GM18511 (cell line): ENCODE data around the gene EBF3.

Source experiments
- ATAC-seq: cut with Tn5 transposase; IDR thresholded peaks from one replicate; pipeline ENCODE4 v1.9.1; 2021; ENCODE audit warnings: mild to moderate bottlenecking, moderate library complexity; ENCODE audit not compliant: unreplicated experiment

EBF3 gene

DNA sequence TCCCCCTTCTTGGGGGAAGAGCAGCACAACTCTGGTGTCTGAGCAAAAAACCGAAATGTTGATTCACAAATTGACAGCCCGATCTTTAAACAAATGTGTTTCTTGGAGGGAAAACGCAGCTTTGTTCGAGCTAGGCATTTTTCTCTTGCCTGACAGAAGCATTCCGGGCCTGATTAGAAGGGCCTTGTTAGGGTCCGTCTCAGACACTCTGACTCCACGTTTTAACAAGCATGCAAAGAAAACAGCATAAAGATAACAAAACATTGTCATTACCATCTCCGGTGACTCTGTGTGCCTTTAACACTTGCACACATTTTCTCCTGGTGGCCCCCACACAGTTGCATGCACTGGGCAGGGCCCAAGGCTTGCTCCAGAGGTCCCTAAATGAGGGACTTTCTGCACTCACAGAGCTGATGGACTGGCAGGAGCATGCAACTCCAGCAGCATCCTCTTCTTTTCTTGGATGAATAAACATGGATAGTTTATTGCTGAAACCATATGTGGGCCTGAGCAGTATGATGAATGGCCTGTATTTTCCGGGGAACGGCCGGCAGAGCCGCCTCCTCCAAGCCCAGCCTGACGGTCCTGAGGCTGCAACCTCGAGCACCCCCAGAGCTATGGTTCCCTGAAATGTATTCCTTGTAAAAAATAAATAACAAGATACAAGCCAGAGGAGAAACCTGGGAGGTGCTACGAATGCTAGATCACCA is 50.9 kb downstream of the EBF3 start:
- no peak for ATAC-seq

DNA sequence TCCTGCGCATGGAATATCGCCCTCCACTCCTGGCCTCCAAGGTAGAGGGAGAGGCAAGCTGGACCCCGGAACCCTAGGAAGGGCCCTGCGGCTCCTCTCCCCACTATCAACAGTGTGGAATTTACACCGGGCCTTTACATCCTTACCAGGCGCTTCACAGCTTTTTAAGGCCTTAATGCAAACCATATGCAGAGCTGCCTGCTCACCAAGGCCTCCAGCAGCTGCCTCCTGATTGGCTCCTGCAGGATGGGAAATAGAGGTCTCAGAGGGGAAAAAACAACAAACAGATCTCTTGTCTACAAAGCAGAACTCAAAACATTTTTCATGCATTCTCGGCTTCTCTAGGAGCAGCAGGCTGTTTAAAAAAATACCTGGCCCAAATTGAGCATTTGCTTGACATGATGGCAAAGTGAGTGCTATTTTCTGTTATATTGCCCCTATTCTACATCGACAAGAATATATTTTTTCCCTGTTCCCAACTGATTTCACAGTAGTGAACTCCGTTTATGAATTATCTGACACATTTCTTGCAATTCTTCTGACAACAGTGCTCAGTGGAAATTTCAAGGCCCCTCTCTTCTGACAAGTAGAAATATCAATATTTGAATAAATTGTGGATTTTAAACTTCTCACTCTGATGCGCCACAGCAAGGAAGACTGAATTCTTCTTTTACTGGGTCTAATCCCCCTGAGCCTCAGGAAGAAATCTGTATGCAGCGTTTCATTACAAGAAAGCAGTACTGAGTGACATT is 51.7 kb downstream of the EBF3 start:
- ATAC-seq = no peak

DNA sequence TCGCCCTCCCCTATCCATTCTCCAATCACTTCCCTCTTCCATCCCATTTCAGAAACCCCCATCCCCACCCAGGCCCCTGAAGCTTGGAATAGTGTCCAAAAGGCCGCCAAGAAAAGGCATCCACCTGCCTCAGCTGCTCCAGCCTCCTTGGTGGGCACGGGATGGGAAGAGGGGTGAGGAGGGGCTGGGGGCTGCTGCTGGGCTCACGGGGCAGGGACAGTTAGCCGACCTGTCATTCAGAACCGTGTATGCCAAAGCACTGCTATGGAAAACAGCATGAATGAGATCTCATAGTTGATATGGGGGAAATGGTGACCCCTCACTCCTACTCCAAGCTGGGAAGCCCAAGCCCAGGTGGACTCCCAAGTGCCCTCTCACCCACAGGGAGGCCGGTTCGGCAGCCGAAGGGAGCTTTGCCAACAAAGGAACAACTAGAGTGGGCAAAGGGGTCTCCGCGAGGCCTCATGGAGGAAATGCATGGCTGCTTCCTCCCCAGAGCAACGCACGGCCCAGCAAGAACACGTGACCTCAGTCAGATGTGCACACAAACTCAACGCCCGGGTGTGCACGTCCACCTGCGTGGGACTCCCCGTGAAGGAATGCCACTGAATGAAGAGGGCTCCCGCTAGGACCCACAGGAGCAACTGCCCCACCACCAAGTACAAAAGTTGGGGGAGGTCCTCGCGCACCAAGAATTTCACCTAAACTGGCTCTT is 52.5 kb downstream of the EBF3 start:
- no peak for ATAC-seq

GRCh38 chr10:129910861-129911260 is 53.2 kb downstream of the EBF3 start:
- ATAC-seq = no peak

GRCh38 chr10:129909531-129910256 is 54.4 kb downstream of the EBF3 start:
- no peak for ATAC-seq

DNA sequence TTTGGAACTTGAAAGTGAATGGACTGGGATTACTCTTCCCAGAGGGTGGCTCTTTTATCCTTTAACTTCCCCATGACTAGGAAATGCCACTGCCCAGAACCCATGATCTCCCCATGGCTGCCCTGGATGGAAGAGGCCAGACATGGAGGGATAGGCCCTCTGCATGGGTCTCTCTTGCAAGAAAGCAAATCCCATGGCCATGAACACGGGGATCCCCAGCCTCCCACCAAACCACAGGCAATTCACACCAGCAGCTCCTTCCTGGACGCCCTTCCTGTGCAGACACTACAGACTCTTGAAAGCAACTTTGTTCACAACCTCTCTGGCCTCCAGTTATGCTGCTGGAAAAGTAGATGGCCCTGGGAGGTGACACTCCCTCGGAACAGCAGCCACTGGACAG is 55.0 kb downstream of the EBF3 start:
- no peak for ATAC-seq

DNA sequence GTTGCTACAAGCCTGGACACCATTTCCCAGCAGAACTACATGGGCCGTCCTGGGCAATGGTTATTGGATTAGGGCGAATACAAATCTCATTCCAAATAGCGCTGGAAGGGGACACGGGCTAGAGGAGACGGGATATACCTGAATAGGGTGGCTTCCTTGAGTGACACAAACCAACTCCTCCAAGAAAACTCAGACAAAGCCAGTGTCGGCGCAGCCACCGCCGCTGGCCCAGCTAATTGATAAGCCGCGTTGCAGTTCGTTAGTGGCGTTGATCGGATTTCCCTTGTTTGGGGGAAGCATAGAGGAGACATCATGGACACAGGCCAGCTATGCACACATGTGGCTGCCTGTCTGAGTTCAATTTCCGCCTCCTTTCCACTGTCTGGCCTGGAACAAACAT is 55.7 kb downstream of the EBF3 start:
- ATAC-seq = no peak

GRCh38 chr10:129905553-129905952 is 58.5 kb downstream of the EBF3 start:
- ATAC-seq = no peak

DNA sequence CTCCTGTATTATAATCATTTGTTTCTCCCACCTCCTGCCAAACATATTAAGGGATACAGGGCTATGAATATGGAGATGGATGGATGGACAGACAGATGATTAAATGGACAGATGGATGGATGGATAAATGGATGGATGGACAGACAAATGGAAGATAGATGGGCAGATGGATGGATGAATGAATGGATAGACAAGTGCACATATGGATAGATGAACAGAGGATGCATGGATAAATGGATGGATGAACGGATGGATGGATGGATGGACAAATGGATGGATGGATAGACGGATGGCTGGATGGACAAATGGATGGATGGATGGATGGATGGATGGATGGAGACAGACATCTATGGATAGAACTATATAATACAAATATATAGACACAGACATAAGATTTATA is 59.8 kb downstream of the EBF3 start:
- no peak for ATAC-seq

DNA sequence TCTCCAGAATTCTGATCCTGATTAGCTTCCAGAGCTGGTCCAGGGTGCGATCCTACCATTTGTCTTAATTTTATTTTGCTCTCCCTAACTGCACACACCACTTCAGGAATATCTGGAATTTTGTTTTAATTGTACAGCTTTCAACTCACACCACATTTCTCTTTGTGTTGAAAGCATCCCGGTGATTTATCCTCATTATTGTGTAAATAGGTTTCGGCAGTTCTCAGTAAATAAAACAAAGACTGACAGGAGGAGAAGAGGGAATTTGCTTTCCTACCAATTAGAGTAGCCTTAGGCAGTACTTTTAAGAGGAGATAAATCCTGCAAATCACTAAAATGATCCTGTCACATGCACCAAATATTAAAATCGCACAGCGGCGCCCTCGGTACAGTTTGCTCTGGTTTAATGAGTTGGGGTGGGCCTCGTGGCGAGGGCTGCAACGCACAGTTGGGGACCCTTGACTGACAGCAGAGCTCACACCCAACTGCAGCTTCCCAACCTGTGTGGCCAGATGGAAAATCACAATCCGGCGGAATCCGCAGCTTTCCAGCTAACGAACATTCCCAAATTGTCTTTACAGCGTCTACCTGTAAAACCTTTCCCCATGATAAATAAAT is 62.6 kb downstream of the EBF3 start:
- no peak for ATAC-seq

DNA sequence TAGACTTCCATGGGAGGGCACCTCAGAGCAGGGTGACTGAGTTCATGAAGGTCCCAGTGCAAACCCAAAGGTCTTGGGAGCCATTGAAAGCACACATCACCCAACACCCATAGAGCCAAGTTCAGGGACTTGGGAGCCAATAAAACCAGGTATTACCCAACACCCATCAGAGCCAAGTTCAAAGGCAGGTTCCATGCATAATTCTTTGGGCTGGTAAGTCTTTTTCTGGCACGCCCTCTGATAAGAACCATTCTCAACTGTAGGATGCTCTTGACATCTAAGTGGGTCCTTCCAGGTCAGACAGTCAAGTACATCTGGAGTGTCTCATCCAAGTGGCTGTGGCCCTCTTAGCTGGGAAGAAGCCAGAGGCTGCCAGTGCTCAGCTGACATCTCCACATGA is 63.2 kb downstream of the EBF3 start:
- no peak for ATAC-seq

DNA sequence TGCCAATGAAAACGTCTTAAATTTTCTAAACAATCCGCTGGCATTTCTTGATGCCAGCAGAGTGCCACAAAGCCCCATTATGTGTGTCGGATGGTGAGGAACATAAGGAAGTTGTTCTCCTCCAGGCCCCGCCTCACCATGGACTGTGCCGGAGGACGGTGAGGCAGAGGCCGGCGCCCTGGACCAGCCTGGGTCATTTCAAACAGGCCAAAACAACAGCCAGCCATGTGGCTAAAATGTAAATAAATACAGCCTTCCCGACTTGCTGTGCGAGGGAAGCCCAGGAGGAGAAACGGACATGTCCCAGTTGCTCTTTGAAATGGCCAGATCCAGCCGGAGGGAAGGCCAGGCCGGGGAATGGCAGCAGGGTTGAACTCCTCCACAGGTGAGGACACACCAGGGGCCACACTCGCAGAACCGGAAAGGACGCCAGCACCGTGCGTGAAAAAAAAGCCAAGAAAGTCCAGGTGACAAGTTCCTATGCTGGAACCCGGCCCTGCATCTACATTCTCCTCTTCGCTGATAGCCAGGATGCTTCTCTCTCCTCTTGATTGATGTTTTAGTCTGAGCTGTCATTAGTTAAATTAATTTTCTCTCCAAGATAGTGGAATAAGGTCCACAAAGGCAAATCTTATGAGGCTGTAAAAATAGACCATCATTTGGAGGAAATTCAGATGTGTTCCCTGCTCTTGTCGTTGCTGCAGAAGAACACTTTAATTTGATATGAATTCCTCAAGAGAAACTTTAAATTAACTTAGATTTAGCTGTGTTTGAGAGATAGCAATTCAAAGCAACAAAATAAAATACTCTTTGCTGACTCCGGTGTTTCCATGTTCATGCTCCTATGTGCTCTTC is 64.6 kb downstream of the EBF3 start:
- ATAC-seq = no peak

- ATAC-seq = no peak
Observed at GRCh38 chr10:129898706-129899268, 65.3 kb downstream of the EBF3 start.

DNA sequence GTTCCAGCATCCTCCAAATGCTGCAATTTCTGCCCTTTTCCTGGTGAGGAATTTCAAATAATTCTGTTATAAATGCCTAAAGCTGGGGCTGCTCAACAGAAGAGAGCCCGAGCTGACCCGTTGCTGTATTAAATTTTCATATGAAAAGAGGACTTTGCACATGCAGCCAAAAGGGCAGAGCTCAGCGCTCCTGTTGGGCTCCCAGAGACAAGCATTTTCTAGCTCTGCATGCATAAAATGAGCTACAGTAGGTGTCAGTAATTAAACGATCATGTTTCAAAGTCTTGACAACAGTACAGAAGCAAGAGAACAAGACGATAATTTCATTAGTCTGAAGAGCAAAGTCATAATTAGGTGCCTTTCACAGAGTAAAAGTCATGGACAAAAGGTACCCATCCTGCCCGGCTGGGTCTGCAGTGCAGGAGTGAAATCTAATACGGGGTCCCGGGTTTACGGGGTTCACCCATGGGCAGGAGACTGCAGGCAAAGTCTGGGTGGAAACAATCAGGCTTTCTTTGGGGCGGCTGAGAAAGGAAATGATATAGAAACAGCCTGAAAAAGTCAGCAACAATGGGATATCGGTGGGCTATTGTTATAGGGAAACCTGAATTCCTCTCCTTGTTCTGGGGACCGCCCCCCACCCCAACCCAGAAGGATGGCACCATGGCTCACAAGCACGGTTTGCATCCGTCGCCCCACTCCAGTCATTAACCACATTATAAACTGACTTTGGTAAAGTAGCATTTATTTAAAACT is 66.0 kb downstream of the EBF3 start:
- ATAC-seq = no peak

- ATAC-seq = no peak
Observed at GRCh38 chr10:129896860-129897200, 67.2 kb downstream of the EBF3 start.

DNA sequence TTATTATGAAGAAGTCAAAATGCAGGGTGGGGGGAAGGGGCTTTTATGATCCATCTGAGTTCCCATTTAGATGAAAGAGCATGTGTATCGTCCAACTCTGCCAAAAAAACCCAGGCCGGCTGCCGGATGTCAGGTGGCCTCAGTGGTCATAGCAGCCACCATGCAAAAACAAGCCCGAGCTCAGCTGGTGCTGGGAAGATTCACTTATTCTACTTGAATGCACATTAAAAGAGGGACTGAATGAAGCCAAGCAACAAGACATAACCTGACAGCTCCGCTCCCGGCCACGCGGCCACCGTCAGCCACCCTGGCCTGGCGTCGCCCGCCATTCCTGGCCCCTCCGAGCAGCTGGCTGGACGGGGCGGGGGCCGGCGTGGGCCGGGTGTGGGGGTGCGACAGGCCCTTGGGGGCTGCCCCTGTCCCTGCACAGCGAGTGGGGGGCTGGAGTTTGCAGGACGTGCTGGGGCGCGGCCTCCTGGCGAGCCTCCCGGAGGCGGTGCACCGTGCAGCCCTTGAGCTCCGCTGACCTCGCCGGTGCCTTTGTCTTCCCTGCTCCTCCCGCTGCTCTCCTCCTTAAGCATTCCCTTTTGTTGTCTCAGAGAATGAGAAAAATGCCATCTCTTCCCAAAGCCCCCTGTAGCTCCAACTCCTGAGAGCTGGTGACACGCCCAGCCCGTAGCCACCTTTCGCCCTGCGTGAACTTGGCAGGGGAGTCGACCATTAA is 67.8 kb downstream of the EBF3 start:
- no peak for ATAC-seq

- ATAC-seq = no peak
Observed at GRCh38 chr10:129895811-129896135, 68.3 kb downstream of the EBF3 start.

DNA sequence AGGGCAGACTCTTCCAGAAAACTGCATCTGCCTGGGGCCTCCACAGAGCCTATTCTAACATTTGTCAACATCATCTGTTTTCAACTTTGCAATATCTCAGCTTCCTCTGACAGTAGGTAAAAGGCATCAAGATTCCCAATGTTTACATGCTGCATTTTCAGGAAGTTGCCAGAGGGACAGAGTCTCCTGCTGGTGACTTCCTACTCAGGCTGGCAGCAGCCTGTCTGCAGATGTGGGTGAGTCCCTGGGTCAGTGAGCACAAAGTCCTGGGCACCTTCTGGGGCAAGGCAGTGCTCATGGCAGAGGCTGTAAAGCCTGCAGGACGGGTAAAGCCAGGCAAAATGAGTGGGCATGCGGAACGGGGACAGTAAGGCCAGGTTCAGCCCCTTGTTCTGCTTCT is 69.4 kb downstream of the EBF3 start:
- no peak for ATAC-seq
